TTC549 (cell line): ENCODE measurements around the gene TMC2.
"Not testable (repeated sequence)": the region's sequence is repeated elsewhere in the genome, so short reads cannot be mapped to it uniquely, and the experiment has no call there.

Experiments used
- FAIRE-seq: peaks from 2 replicates; lab custom pipeline; 2012; peaks lifted over from hg19 to GRCh38; lab: Jason Lieb, UNC

TMC2 gene

GRCh38 chr20:2526218-2526583, 10.2 kb upstream of the TMC2 start:
- FAIRE-seq = not testable (repeated sequence)

DNA sequence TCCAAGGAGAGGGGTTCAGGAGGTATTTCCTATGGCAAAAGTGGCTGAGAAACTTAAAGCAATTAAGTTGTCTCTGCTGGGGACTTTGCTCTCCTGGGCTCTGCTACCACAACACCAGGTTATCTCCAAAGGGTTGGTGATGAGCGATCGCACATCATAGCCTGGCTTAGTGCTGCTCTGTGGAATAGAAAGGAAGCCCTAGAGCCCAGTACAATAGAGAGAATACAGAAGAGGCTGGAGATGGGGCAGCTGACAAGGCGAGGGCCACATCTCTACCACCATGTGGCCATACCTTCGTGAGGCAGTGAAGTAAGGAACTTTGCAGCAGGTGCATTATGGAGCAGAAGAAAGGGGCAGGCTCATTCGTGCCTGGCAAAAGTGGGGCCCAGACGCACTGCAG, 8.6 kb upstream of the TMC2 start:
- no peak for FAIRE-seq

GRCh38 chr20:2528671-2529271, 7.6 kb upstream of the TMC2 start:
- no peak for FAIRE-seq

GRCh38 chr20:2533118-2533517, 3.3 kb upstream of the TMC2 start:
- FAIRE-seq = no peak

DNA sequence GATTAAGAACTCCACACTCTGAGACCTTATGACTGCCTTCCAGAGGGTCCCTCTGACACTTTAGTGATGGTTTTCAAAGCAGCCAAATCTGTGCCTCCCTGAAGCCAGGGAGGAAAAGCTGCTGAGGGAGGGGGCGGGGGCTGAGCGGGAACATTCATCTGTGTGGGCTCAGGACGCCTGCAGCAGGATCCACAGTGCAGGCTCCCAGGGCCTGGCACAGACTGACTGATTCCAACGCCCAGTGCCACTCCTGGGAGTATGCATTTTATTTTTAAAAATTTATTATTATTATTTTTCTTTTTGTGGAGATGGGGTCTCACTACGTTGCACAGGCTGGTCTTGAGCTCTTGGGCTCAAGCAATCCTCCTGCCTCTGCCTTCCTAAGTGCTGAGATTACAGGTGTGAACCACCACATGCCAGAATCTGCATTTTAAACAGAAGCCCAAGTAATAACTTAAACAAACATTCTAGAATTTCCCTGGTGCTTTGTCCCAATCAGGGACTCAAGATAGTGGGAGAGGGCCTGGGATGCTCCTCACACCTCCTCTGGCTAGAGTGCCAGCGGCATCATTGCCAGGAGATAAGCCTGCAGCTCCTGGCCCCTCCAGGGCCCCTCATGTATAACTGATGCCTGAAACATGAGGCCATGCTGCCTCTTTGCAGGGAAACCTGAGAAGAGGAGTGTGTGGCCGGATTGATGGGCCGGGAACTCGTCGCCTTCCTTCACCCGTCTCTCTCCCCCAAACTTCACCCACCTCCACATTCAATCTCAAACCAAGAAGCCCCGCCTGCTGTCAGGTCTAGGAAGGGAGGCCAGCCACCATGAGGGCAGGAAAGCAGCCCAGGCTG, 438 bp upstream of the TMC2 start:
- no peak for FAIRE-seq

DNA sequence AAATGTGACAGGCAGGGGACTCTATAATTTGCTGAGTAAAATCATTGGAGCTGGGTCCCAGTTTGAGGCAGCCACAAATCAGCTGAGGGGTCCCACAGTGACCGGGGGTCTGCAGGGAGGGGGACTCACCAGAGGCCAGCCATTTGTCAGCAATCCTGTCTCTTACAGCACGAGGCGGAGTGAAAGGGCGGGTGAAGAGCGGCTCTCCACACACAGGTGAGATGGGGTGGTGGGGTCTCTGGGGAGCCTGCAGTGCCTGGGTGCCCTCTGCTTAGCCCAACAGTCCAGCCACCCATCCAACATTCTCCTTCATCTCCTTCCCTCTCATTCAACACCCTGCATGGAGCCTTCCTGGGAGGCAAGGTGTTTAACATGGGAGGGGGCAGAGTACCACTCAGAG, 728 bp downstream of the TMC2 start:
- FAIRE-seq = no peak

DNA sequence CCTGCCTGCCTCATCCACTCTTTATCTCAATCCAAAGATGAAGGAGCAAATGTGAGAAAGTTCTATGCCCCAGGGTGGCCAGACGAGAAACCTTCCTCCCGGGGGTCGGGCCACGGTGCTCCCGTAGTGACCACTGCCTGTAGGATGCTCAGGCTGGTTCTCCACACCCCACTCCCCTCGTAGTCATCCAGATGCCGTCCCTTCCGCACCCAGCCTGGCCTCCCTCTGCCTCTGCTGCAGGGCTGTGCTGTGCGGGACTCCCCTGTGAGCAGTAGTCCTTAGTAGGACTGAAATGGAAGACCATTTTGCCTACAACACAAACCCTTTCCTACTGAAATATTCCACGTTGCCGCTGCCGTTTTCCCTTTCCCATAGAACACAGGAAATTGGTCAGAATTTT, 2.0 kb downstream of the TMC2 start:
- FAIRE-seq = no peak

DNA sequence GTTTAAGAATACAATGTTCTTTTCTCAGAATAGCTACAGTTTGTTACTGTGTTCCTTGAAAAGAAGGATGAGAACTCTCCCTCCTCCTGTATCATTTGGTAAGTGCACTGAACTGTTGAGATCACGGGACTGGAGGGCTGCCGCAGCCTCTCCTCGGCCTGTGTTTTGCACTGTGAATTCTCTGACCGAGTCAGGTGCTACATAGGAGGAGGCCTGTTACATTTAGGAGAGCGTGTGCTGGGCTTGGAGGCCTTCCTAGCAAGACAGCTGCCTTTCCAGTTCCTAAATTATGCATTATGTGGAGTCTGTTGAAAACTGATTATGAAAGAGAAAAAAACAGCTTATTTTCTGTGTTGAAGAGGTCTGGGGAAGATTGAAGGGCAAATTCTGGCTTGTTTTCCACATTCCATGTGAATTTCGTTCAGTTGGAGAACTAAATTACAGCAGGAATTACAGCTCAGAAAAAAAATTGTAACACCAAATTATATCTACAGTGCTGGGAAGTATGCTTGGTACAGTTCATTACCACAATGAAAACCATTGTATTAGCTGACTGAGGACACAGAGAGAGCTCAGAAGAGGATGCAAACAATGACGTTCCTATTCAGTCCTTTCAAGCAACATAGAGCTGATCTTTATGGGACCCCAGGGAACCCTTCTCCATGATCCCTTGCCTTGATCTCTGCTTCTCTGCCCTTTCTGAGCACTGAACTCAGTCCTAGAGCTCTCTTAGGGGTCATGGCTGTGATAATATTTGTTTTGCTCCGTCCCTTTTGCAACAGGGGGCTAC, 2.8 kb downstream of the TMC2 start:
- no peak for FAIRE-seq

DNA sequence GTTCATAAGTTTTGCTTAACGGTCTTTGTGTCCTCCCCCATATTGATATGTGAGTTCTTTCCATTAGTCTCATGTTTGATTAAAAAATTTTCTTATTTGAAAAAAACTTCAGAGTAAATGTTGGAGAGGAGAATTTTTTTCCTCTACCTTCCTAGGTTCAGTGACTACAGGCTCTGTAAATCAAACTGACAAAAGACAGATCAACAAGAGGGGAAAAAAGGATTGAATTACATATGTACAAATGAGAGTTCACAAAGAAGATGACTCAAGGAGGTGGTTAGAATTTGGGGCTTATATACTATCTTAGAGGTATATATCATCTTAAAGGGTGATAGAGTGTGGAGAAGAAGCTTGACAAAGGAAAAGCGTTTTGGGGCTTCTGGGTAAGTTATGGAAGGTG, 5.6 kb downstream of the TMC2 start:
- no peak for FAIRE-seq

DNA sequence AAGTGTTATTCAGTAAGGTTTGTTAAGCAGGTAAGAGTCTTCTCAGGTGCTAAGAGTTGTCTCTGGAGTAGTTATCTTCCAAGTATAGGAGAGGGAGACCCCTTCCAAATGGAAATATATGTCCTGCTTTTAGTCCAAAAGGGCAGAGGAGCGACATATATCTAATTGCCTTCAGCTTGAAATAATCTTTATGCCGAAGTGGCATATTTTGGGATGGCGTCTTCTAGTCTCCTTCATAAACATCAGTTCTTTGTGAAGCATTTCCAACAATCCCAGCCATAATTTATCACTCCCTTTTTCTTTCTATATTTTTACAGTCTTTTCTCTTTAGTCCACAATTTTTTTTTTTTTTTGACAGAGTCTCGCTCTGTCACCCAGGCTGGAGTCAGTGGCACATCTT, 6.0 kb downstream of the TMC2 start:
- no peak for FAIRE-seq

DNA sequence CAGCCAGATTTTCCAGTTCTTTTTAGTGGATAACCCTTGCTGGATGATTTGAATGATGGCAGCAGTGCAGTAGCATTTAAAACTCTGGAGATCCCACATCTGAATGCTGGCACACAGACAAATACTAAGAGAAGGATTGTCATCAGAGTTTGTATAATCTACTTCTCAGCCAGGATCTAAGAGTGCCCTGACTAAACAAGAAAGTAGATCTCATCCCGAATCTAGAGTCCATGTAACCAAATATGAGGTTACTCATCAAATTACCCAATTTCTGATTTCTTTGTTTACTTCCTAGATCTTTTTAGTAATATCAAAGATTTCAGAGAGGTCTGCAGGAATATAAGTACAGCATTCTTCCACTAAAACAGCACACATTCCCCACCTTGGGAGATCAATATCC, 7.8 kb downstream of the TMC2 start:
- no peak for FAIRE-seq

DNA sequence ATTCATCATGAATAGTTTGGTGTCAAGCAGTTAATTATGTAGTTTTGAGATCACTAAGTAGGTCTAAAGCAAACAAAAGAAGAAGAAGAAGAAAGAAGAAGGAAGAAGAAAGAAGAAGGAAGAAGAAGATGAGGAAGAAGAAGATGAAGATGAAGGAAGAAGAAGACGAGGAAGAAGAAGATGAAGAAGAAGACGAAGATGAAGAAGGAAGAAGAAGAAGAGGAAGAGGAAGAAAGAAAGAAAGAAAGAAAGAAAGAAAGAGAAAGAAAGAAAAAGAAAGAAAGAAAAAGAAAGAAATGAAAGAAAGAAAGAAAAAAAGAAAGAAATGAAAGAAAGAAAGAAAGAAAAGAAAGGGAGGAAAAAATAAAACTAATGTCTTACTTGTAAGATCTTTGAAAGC, 9.2 kb downstream of the TMC2 start:
- FAIRE-seq = no peak

DNA sequence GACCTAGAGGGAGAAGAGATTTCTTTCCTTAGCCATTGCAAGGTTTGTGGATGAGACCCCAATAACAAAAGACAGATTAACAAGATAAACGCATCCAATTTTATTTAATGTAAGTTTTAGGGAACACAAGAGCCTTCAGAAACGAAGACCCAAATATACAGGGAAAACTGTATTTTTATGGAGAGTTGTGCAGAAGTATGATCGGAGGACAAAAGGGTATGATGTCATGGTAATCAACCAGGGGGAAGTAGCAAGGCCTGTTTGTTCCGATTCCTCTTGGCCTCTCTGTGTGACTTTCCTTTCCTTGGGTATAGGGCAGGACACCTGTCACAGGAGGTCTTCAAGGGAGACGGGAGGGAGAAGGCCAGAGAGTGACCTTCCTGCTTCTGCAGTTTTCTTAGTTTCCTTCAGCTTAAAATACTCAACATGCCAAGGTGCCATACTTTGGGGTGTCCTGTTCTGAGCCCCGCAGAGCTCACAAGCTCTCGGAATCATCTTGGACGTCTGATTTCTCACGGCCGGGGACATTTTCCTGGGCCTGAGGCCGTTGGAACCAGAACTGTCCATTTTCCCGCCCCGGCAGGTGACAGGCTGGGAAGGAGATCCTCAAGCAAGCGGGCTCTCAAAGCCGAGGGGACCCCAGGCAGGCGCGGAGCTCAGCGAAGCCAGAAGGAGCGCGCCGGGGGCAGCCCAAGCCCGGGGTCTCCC, 21.7 kb downstream of the TMC2 start:
- FAIRE-seq = no peak

- no peak for FAIRE-seq
These were observed 22.4 kb downstream of the TMC2 start for GRCh38 chr20:2558581-2559278.

DNA sequence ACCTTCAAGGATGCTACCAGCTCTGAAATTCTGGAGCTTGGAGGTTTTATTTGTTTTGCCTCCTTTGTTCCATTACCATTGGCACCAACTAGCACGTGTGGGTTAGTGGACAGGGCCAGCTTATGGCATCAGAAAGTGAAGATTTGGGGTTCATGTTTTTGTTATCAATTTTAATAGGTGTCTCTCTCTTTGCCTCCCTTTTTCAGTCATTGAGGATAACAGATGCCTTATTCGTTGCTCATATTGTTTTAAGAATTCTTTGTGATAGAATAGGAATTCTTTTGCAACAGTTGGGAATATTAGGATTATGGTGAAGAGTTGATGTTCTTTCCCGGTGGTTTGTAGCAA, 22.9 kb downstream of the TMC2 start:
- FAIRE-seq = no peak

- FAIRE-seq = no peak
These were observed 23.3 kb downstream of the TMC2 start for GRCh38 chr20:2559651-2560050.

GRCh38 chr20:2563116-2563515, 26.7 kb downstream of the TMC2 start:
- no peak for FAIRE-seq

GRCh38 chr20:2564406-2564805, 28.0 kb downstream of the TMC2 start:
- no peak for FAIRE-seq

DNA sequence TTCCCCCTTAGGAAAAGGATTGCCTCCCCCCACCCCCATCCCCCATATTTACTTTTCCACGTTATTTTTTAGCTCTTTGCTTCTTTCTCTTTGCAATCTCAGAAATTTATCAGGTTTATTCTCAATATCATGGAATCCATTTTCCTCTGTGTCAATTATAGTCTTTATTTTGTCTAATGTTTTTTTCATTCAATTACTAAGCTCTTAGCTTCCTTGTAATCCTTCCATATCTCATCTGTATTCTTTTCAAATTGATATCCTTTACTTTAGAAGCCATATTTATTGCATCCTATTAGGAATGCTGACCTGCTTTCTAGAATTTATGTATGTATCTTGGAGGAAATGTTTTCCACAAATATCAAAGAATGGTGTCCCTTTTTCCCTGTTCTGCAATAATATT, 39.3 kb downstream of the TMC2 start:
- FAIRE-seq = no peak

GRCh38 chr20:2576317-2576727, 39.9 kb downstream of the TMC2 start:
- no peak for FAIRE-seq

- no peak for FAIRE-seq
These were observed 42.3 kb downstream of the TMC2 start for GRCh38 chr20:2578475-2579192.

DNA sequence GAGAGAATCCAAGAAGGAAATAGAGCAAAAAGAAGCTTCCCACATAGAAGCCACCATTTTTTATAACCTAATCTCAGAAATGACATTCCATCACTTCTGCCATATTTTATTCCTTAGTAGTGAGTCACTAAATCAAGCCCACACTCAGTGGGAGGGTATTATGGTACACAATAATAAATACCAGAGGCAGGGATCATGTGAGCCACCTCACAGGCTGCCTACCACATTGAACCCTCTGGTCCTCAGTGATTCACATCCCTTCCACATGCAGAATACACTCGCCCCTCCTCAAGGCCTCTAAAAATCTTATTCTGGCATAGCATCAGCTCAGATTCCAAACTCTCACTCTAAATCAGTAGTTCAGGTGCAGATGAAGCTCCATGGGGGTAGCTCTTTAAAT, 49.4 kb downstream of the TMC2 start:
- FAIRE-seq = no peak
